Measurements from ENCODE around the gene GJB5. TPM values are rescaled to one million over a fixed set of nuclear protein-coding genes. Genes with fewer than 3 reads are reported as not detected.

The GJB5 gene
- not detected in 2 replicates for total RNA-seq

GRCh38 chr1:34754964-34755637 is at the start of gene GJB5:
Gene GJB5 (plus strand): TSS chr1:34755047. CDS start chr1:34757331, 2,284 bp downstream.

GRCh38 chr1:34759503-34760357 is 4.9 kb downstream of the GJB5 start, which contains the start of gene GJB4:
Gene GJB4 (plus strand): TSS chr1:34759740. CDS start chr1:34761255, 1,515 bp downstream.

GRCh38 chr1:34781071-34781843 is 26.4 kb downstream of the GJB5 start, which contains the start of gene GJB3:
Gene GJB3 (plus strand): TSS chr1:34781214. CDS start chr1:34784763, 3,549 bp downstream.

GRCh38 chr1:34792868-34793727 is 38.3 kb downstream of the GJB5 start, which contains the start of gene GJA4:
Gene GJA4 (plus strand): TSS chr1:34792999. CDS start chr1:34794214, 1,215 bp downstream.

Other genes starting within 250 kb of the GJB5 start
- gene GJB4, start 4.7 kb downstream of the GJB5 start, total RNA-seq = not detected in 2 replicates
- gene GJB3, start 26.2 kb downstream of the GJB5 start, total RNA-seq = not detected in 2 replicates
- gene GJA4, start 38.0 kb downstream of the GJB5 start, total RNA-seq = not detected in 2 replicates
- 25.1 and 31.9 TPM in 2 replicates for gene SMIM12, start 104.7 kb downstream of the GJB5 start, total RNA-seq
- gene DLGAP3, start 174.6 kb downstream of the GJB5 start, total RNA-seq = 0.18 TPM in 1 of 2 replicates, not detected in the other
- 69.8 and 71.2 TPM in 2 replicates for gene TMEM35B, start 230.3 kb downstream of the GJB5 start, total RNA-seq